Measurements from ENCODE around the gene UGT1A1.

Gene UGT1A1

DNA sequence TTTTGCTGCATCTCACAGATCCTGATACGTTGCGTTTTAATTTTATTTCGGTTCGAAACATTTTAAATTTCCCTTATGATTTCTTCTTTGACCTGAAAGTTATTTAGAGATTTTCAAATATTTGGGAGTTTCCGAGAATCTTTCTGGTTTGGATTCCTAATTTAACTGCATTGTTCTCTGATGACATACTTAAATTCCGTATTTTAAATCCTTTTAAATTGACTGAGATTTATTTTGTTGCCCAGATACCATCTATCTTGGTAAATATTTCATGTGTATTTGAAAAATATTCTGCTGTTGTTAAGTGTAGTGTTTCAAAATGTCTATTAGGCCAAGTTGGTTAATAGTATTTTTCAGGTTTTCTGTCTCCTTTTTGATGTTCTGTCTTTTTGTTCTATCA is 55.8 kb downstream of the UGT1A1 start:
- no peak overlapping the region for H3K4me3 ChIP-seq (ENCODE audit: low read depth, low read length)

DNA sequence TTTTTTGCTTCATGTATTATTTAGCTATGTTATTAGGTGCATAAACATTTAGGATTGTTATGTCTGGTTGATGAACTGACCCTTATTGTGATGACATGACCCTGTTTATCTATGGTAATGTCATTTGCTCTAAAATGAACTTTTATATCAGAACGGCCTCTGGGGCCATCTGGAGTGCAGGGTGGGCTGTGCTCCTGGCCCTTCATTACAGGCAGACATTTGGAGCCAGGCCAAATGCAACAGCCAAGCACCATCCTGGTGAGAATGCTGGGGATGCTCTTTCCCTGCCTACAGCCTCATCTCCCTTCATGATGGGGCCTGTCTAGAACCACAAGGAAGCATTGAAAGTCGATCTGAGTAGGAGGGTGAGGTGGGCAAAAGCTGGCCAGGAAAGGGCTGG is 56.3 kb downstream of the UGT1A1 start:
- no peak overlapping the region for H3K4me3 ChIP-seq (ENCODE audit: low read depth, low read length)
- TF ChIP-seq, protein P1, sequence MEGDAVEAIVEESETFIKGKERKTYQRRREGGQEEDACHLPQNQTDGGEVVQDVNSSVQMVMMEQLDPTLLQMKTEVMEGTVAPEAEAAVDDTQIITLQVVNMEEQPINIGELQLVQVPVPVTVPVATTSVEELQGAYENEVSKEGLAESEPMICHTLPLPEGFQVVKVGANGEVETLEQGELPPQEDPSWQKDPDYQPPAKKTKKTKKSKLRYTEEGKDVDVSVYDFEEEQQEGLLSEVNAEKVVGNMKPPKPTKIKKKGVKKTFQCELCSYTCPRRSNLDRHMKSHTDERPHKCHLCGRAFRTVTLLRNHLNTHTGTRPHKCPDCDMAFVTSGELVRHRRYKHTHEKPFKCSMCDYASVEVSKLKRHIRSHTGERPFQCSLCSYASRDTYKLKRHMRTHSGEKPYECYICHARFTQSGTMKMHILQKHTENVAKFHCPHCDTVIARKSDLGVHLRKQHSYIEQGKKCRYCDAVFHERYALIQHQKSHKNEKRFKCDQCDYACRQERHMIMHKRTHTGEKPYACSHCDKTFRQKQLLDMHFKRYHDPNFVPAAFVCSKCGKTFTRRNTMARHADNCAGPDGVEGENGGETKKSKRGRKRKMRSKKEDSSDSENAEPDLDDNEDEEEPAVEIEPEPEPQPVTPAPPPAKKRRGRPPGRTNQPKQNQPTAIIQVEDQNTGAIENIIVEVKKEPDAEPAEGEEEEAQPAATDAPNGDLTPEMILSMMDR (IDR thresholded peaks at IDR 0.05; ENCODE audit: low read depth, low read length) = no peak

More for the DNA sequence above, 55.8 kb downstream of the UGT1A1 start:
- TF ChIP-seq, protein P1 (IDR thresholded peaks at IDR 0.05; ENCODE audit: low read depth, low read length) = no peak

DNA sequence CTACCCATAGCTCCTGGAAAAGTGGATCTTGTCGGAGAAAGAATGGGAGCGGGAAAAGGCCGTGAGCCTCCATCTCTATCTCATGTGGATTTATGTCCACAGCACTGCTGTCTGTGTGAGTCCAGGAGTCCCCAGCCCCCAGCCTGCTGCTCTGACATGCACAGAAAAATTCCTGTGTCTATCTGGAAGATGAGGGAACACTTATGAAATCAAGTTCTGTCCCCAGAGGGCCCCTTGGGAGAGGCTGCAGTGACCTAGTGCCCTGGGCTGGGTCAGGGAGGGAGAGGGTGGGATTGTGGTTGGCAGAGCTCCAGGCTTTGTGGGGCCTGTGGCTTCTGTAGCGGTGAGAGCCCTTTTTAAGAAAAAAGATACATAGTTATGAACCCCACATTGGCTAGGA is 56.7 kb downstream of the UGT1A1 start:
- TF ChIP-seq, protein P1 (IDR thresholded peaks at IDR 0.05; ENCODE audit: low read depth, low read length) = no peak
- H3K4me3 ChIP-seq (ENCODE audit: low read depth, low read length) = no peak overlapping the region

DNA sequence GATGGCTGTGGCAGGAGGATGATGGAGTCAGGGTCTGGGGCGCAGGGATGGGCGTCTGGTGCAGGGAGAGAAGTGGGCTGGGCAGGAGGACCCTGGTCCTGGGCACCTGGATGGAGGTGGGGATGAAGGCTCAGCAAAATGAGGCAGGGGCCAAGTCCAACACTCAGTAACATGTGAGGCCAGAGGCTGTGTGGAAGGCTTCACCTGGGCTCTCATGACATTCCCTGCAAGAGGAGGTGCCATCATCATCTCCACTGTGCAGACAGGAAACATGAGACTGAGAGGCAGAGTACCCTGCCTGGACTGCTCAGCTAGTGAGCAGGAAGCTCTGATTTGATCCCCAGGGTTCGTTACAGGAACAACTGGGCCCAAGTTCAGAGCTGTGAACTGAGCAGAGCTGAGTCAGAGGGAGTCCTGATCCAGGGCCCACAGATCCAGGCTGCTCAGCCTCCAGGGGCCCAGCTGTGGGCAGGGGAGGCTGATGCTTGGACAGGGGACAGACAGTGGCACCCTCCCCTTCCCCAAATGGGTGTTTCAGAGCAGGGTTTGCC is 57.4 kb downstream of the UGT1A1 start:
- TF ChIP-seq, protein P1 (IDR thresholded peaks at IDR 0.05; ENCODE audit: low read depth, low read length) = no peak
- no peak overlapping the region for H3K4me3 ChIP-seq (ENCODE audit: low read depth, low read length)

DNA sequence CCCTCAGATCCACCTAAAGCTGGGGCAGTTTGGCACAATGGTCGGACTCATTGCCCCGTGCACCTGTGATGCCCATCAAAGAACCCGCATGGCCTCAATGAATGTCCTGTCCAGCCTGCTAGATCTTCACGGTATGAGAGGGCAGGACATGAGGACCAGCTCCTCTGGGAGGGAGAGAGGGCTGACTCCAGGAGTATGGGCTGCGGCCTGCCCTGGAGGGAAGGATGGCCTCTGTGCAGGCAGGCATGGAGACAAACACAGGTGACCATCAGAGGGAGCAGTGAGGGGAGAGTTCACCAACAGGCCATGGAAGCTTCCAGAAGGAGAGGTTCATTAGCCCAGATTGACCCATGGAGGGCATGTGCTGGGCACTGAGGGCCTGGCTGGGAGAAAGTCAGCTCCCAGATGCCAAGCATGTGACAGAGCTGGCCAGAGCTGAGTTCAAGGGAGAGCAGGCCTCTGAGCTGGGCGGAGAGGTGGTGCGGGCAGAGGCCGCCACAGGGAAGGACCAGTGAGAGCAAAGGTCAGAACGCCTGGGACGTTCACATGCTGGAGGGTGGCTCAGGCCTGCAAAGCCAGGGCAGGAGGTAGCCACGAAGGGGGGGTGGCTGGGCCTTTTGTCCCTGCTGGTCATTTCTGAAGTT is 58.0 kb downstream of the UGT1A1 start:
- H3K4me3 ChIP-seq (ENCODE audit: low read depth, low read length) = no peak overlapping the region
- TF ChIP-seq, protein P1 (IDR thresholded peaks at IDR 0.05; ENCODE audit: low read depth, low read length) = no peak

DNA sequence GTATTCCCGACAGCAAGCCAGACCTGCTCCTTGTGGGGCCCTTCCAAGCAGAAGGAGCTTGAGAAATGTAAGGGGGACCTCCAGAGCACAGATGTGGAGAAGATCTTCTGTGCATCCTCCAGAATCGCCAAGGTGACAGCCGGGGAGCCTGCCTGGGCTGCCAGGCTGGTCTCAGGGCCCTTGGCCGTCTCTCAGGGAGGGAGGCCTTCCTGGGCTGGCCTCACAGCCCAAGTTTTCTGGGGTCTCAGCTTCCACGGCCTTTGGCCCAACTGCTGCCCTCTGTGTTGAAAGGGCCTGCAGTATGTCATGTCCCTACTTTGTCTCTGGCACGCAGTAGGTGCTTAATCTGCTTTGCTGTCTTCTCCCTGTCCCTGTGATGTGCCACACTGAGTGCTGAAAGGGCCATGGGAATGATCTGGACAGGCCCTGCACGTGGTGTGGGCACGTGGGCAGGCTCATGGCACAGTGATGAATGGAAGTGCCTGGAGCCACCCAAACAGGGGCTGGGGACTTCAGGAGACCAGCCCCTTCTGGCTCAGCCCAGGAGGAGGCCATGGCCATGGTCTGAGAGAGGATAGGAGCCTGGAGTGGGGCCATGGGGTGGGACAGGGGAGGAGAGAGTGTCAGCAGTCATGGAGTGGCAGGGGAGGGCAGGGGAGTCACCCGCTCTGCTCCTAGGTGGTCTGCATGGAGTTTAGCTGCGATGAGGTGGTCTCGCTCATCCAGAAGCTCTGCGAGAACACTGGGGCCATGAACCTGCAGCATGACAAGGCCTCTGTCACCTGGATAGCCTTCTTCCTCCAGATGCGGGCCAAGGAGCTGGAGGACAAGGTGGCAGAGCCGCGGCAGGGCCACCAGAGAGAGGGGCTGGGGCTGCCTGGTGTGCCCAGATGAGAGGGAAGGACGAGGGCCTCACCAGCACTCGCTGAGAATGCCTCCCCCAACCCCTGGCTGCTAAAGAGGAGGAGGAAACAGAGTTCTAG is 58.9 kb downstream of the UGT1A1 start:
- H3K4me3 ChIP-seq (ENCODE audit: low read depth, low read length) = no peak overlapping the region
- TF ChIP-seq, protein P1 (IDR thresholded peaks at IDR 0.05; ENCODE audit: low read depth, low read length) = no peak
